ENCODE measurements around the gene PEX11G. TPM values are rescaled to one million over a fixed set of nuclear protein-coding genes. Genes with fewer than 3 reads are reported as not detected.

The PEX11G gene
- polyA plus RNA-seq, 2 donors = 4.9 to 6.5 TPM

Other genes with a start within 250 kb of the PEX11G start
- 1 to 10 TPM; 2.2 to 3.3 TPM for gene INSR, start 194.6 kb downstream of the PEX11G start, polyA plus RNA-seq
- 10 to 100 TPM; 15.7 to 25.2 TPM for gene ARHGEF18, start 140.1 kb downstream of the PEX11G start, polyA plus RNA-seq
- gene ZNF358, start 27.1 kb upstream of the PEX11G start, polyA plus RNA-seq = 10 to 100 TPM; 19.6 to 25.6 TPM
- gene MCOLN1, start 33.6 kb upstream of the PEX11G start, polyA plus RNA-seq = 10 to 100 TPM; 13.4 to 17.2 TPM
- gene PNPLA6, start 46.7 kb upstream of the PEX11G start, polyA plus RNA-seq = 10 to 100 TPM; 27.2 to 47.7 TPM
- gene CAMSAP3, start 106.8 kb upstream of the PEX11G start, polyA plus RNA-seq = 10 to 100 TPM; 24.3 to 40.9 TPM
- gene XAB2, start 140.5 kb upstream of the PEX11G start, polyA plus RNA-seq = 10 to 100 TPM; 26.9 to 28.1 TPM
- 100 to 1,000 TPM in 1 of 2 donors, 10 to 100 TPM in 1; 81.3 to 234 TPM for gene PET100, start 140.8 kb upstream of the PEX11G start, polyA plus RNA-seq
- 1 to 10 TPM in 1 of 2 donors, under 1 TPM in 1; 0.58 to 1.3 TPM for gene PCP2, start 144.7 kb upstream of the PEX11G start, polyA plus RNA-seq
- 10 to 100 TPM; 73.2 to 88.7 TPM for gene STXBP2, start 148.1 kb upstream of the PEX11G start, polyA plus RNA-seq
- 1 to 10 TPM in 1 of 2 donors, under 1 TPM in 1; 0.65 to 2.1 TPM for gene RETN, start 180.0 kb upstream of the PEX11G start, polyA plus RNA-seq
- gene MCEMP1, start 188.1 kb upstream of the PEX11G start, polyA plus RNA-seq = under 1 TPM; 0.09 to 0.53 TPM
- gene TRAPPC5, start 191.8 kb upstream of the PEX11G start, polyA plus RNA-seq = 100 to 1,000 TPM; 133 to 137 TPM
- gene FCER2, start 213.1 kb upstream of the PEX11G start, polyA plus RNA-seq = under 1 TPM in 1 of 2 donors, not detected in 1; 0.02 TPM
- gene CLEC4G, start 243.1 kb upstream of the PEX11G start, polyA plus RNA-seq = under 1 TPM in 1 of 2 donors, not detected in 1; 0.27 TPM

Measured in esophagus (tissue), 2 donors.